HepG2 (cell line): ENCODE measurements around the gene C19orf47. TPM values are rescaled to one million over a fixed set of nuclear protein-coding genes. Genes with fewer than 3 reads are reported as not detected.

ENCODE experiments used
- EED ChIP-seq: sonication (generic); formaldehyde crosslinking; IDR thresholded peaks from 2 replicates; pipeline ENCODE4 v1.5.0; 2020; ENCODE audit warnings: mild to moderate bottlenecking, missing genetic modification reagents
- HOXA5 ChIP-seq: sonication (generic); formaldehyde crosslinking; IDR thresholded peaks from 2 replicates; pipeline ENCODE4 v1.4.0; 2020; ENCODE audit warnings: missing genetic modification reagents
- IKZF5 ChIP-seq: IDR thresholded peaks from 2 replicates; pipeline ENCODE4 v1.6.1; 2018; ENCODE audit warnings: missing genetic modification reagents, mild to moderate bottlenecking, missing compliant biosample characterization
- KMT2B ChIP-seq: IDR thresholded peaks from 2 replicates; pipeline ENCODE4 v1.6.1; 2016; ENCODE audit warnings: missing genetic modification reagents, missing compliant biosample characterization
- MAF1 ChIP-seq: sonication (generic); formaldehyde crosslinking; IDR thresholded peaks from 2 replicates; pipeline ENCODE4 v1.5.0; 2020; ENCODE audit warnings: missing genetic modification reagents, borderline replicate concordance
- NR1H2 ChIP-seq: sonication (generic); formaldehyde crosslinking; IDR thresholded peaks from 2 replicates; pipeline ENCODE4 v1.8.1; 2022; ENCODE audit warnings: low read depth, missing genetic modification reagents, borderline replicate concordance
- YEATS2 ChIP-seq: sonication (generic); formaldehyde crosslinking; IDR thresholded peaks from 2 replicates; pipeline ENCODE4 v1.4.0; 2020; ENCODE audit warnings: missing genetic modification reagents, borderline replicate concordance
- ZKSCAN8 ChIP-seq: IDR thresholded peaks from 2 replicates; pipeline ENCODE4 v1.6.1; 2016; ENCODE audit warnings: borderline replicate concordance, missing genetic modification reagents, missing compliant biosample characterization
- ZSCAN29 ChIP-seq: sonication (generic); formaldehyde crosslinking; conservative IDR thresholded peaks from 2 replicates; pipeline ENCODE4 v1.4.0; 2020; ENCODE audit warnings: mild to moderate bottlenecking, missing genetic modification reagents
- polyA plus RNA-seq, 8 experiments: library from polyadenylated mRNA; depleted of rRNA in 3 of 8; stranded (reverse) in 7 of 8; unstranded in 1 of 8; fragments of >200 nt; fragmentation: Illumina TruSeq in 4 of 8; extraction: Trizol in 4 of 8; gene quantifications; 2 replicates each; pipeline versions ENCODE4 v1.2.1 to v1.2.3, GENCODE V29; 2011 to 2016; ENCODE audit warnings: low read depth in 4 of 8, missing spikeins in 1 of 8, mixed read lengths in 1 of 8; ENCODE audit not compliant: insufficient read depth in 1 of 8
- total RNA-seq, 5 experiments: library from RNA; depleted of rRNA; stranded (reverse); fragments of >200 nt; fragmentation: Illumina TruSeq; extraction: Trizol; gene quantifications; 2 replicates each; pipeline ENCODE4 v1.2.3, GENCODE V29; 2016; ENCODE audit warnings: low read depth in 1 of 5
- TF ChIP-seq, protein P1 (sequence below): sonication (generic); formaldehyde crosslinking; conservative IDR thresholded peaks from 2 replicates; pipeline ENCODE4 v1.5.0; 2020; ENCODE audit warnings: missing genetic modification reagents
- TF ChIP-seq, protein P2 (sequence below): sonication (generic); formaldehyde crosslinking; IDR thresholded peaks from 2 replicates; pipeline ENCODE4 v1.9.0; 2021; ENCODE audit warnings: missing genetic modification reagents, borderline replicate concordance
- TF ChIP-seq, protein P3 (sequence below): sonication (generic); formaldehyde crosslinking; IDR thresholded peaks from 2 replicates; pipeline ENCODE4 v1.5.0; 2020; ENCODE audit warnings: mild to moderate bottlenecking, missing genetic modification reagents, moderate library complexity
- TF ChIP-seq, protein P4 (sequence below), 2 experiments: sonication (generic) in 1 of 2; formaldehyde crosslinking in 1 of 2; IDR thresholded peaks; 2 replicates each; pipeline versions ENCODE4 v1.4.0 to v1.6.1; 2016 to 2020; ENCODE audit warnings: borderline replicate concordance in 1 of 2, low read depth in 1 of 2, mild to moderate bottlenecking in 1 of 2, missing genetic modification reagents in 1 of 2
- TF ChIP-seq, protein P5 (sequence below): sonication (generic); formaldehyde crosslinking; IDR thresholded peaks from 2 replicates; pipeline ENCODE4 v1.4.0; 2020; ENCODE audit warnings: missing genetic modification reagents

Gene C19orf47
- total and polyA plus RNA-seq, 2 of the 13 experiments (the other 11 are each of a cell fraction or from before 2014, with no cell fraction given) = 8.1 to 10.6 TPM

DNA sequence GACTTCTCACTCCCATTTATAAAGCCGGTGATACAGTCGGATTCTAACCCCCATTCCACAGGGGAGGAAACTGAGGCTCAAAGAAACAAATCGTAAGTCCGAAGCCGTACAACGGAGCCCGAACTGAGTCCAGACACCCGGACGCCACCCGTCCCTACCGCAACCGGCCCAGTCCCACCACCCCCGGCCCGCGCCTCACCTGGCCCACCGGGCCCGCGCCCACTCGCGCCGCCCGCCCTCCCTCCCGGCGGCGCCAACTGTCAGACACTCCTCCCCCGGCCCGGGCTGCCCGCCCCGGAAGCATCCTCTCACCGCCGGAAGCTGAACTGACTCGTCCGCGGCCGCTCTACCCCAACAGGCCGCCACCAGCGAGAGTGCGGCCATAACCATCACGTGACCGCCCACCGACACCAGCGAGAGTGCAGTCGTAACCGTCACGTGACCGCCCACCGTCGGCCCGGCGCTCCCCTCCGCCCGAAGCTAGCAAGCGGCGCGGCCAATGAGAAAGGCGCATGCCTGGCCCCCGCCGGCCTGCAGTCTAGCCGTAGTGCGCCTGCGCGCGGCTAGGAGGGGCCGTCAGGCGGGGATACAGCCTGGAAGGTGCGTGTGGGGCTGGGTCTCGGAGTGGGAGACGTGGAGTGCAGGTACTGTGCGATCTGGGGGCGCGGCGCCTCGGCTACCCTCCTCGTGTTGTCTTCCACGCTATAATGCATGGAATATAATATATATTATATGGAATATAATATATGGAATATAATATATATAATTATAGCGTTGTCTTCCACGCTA, at the start of gene C19orf47, which contains the start of gene PLD3 (continued):
- TF ChIP-seq, protein P1, sequence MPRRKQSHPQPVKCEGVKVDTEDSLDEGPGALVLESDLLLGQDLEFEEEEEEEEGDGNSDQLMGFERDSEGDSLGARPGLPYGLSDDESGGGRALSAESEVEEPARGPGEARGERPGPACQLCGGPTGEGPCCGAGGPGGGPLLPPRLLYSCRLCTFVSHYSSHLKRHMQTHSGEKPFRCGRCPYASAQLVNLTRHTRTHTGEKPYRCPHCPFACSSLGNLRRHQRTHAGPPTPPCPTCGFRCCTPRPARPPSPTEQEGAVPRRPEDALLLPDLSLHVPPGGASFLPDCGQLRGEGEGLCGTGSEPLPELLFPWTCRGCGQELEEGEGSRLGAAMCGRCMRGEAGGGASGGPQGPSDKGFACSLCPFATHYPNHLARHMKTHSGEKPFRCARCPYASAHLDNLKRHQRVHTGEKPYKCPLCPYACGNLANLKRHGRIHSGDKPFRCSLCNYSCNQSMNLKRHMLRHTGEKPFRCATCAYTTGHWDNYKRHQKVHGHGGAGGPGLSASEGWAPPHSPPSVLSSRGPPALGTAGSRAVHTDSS (CRISPR knock-in tag) = no peak
- TF ChIP-seq NR1H2 (CRISPR knock-in tag) (no peak), IKZF5 (peak; percentile 68; the same call in 1 of the 2 replicates), ZKSCAN8 (CRISPR knock-in tag) (0 out of 2 replicates have a peak, but pooled peaks have one; percentile 4), MAF1 (CRISPR knock-in tag) (no peak), KMT2B (CRISPR knock-in tag) (peak; percentile 92), ZSCAN29 (no peak), YEATS2 (CRISPR knock-in tag) (peak; percentile 94), HOXA5 (CRISPR knock-in tag) (peak; percentile 61; the same call in 1 of the 2 replicates), EED (CRISPR knock-in tag) (peak; percentile 73; the same call in 1 of the 2 replicates)
- TF ChIP-seq, protein P2, sequence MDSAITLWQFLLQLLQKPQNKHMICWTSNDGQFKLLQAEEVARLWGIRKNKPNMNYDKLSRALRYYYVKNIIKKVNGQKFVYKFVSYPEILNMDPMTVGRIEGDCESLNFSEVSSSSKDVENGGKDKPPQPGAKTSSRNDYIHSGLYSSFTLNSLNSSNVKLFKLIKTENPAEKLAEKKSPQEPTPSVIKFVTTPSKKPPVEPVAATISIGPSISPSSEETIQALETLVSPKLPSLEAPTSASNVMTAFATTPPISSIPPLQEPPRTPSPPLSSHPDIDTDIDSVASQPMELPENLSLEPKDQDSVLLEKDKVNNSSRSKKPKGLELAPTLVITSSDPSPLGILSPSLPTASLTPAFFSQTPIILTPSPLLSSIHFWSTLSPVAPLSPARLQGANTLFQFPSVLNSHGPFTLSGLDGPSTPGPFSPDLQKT (CRISPR knock-in tag) = no peak
- TF ChIP-seq, protein P3, sequence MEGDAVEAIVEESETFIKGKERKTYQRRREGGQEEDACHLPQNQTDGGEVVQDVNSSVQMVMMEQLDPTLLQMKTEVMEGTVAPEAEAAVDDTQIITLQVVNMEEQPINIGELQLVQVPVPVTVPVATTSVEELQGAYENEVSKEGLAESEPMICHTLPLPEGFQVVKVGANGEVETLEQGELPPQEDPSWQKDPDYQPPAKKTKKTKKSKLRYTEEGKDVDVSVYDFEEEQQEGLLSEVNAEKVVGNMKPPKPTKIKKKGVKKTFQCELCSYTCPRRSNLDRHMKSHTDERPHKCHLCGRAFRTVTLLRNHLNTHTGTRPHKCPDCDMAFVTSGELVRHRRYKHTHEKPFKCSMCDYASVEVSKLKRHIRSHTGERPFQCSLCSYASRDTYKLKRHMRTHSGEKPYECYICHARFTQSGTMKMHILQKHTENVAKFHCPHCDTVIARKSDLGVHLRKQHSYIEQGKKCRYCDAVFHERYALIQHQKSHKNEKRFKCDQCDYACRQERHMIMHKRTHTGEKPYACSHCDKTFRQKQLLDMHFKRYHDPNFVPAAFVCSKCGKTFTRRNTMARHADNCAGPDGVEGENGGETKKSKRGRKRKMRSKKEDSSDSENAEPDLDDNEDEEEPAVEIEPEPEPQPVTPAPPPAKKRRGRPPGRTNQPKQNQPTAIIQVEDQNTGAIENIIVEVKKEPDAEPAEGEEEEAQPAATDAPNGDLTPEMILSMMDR (CRISPR knock-in tag) = peak; percentile 21
- TF ChIP-seq, protein P4, sequence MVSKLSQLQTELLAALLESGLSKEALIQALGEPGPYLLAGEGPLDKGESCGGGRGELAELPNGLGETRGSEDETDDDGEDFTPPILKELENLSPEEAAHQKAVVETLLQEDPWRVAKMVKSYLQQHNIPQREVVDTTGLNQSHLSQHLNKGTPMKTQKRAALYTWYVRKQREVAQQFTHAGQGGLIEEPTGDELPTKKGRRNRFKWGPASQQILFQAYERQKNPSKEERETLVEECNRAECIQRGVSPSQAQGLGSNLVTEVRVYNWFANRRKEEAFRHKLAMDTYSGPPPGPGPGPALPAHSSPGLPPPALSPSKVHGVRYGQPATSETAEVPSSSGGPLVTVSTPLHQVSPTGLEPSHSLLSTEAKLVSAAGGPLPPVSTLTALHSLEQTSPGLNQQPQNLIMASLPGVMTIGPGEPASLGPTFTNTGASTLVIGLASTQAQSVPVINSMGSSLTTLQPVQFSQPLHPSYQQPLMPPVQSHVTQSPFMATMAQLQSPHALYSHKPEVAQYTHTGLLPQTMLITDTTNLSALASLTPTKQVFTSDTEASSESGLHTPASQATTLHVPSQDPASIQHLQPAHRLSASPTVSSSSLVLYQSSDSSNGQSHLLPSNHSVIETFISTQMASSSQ (IDR thresholded peaks at IDR 0.05; ENCODE audit: low read depth) = no peak
- TF ChIP-seq, protein P4 (CRISPR knock-in tag; IDR thresholded peaks at IDR 0.05; ENCODE audit: borderline replicate concordance) = peak; percentile 76; the same call in 1 of the 2 replicates
- TF ChIP-seq, protein P5, sequence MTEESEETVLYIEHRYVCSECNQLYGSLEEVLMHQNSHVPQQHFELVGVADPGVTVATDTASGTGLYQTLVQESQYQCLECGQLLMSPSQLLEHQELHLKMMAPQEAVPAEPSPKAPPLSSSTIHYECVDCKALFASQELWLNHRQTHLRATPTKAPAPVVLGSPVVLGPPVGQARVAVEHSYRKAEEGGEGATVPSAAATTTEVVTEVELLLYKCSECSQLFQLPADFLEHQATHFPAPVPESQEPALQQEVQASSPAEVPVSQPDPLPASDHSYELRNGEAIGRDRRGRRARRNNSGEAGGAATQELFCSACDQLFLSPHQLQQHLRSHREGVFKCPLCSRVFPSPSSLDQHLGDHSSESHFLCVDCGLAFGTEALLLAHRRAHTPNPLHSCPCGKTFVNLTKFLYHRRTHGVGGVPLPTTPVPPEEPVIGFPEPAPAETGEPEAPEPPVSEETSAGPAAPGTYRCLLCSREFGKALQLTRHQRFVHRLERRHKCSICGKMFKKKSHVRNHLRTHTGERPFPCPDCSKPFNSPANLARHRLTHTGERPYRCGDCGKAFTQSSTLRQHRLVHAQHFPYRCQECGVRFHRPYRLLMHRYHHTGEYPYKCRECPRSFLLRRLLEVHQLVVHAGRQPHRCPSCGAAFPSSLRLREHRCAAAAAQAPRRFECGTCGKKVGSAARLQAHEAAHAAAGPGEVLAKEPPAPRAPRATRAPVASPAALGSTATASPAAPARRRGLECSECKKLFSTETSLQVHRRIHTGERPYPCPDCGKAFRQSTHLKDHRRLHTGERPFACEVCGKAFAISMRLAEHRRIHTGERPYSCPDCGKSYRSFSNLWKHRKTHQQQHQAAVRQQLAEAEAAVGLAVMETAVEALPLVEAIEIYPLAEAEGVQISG (CRISPR knock-in tag) = peak; percentile 99
